Ovary (tissue), 3 donors: ENCODE measurements around the gene ASAP2.

Source experiments
- POLR2A ChIP-seq: fragments of 450-650 bp; IDR thresholded peaks from one replicate; pipeline ENCODE4 v1.6.1; 2017; ENCODE audit warnings: antibody characterized with exemption, mild to moderate bottlenecking, moderate library complexity
- TF ChIP-seq, protein P1 (sequence below), 3 donors: fragments of 450-650 bp in 2 of 3; fragments of 200-600 bp in 1 of 3; IDR thresholded peaks; one replicate each; pipeline versions ENCODE4 v1.5.1 to v1.8.0; 2016 to 2022; ENCODE audit warnings: antibody characterized with exemption in 3 of 3, mild to moderate bottlenecking in 1 of 3
- donor health status: DM: no; HTN: no; CAD: no.

DNA sequence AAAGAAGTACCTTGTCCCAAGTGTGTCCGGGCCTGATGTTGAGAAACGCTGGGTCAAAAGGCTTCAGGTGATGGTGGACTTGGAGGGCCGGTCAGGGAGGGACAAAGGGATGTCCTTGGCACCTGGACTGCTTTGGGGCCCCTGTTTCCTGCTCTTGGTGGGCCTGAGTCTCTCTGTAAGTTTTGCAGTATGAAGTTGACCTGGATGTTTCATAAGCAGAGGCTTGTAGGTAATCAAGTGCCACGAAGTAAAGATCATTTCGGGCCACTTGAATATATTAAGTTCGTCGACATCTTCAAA is 29.4 kb downstream of the ASAP2 start:
- TF ChIP-seq, protein P1, sequence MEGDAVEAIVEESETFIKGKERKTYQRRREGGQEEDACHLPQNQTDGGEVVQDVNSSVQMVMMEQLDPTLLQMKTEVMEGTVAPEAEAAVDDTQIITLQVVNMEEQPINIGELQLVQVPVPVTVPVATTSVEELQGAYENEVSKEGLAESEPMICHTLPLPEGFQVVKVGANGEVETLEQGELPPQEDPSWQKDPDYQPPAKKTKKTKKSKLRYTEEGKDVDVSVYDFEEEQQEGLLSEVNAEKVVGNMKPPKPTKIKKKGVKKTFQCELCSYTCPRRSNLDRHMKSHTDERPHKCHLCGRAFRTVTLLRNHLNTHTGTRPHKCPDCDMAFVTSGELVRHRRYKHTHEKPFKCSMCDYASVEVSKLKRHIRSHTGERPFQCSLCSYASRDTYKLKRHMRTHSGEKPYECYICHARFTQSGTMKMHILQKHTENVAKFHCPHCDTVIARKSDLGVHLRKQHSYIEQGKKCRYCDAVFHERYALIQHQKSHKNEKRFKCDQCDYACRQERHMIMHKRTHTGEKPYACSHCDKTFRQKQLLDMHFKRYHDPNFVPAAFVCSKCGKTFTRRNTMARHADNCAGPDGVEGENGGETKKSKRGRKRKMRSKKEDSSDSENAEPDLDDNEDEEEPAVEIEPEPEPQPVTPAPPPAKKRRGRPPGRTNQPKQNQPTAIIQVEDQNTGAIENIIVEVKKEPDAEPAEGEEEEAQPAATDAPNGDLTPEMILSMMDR (IDR thresholded peaks at IDR 0.05) = no peak
- TF ChIP-seq POLR2A = no peak
